ENCODE measurements around the gene CADPS2. TPM values are rescaled to one million over a fixed set of nuclear protein-coding genes. Genes with fewer than 3 reads are reported as not detected.

CADPS2 gene
- total and polyA plus RNA-seq, 8 donors, result 34.2 to 83.4 (median 64.6) TPM

GRCh38 chr7:122766593-122766992, 119.7 kb downstream of the CADPS2 start:
- Histone ChIP-seq H3K27ac (no peak overlapping the region), H3K4me3 (no peak overlapping the region), H3K27me3 (no peaks in the 10 kb centered on the region), H3K36me3 (no peaks in the 10 kb centered on the region), H3K4me1 (no peaks in the 10 kb centered on the region), H3K9me3 (no peaks in the 10 kb centered on the region)
- intact Hi-C loops (cut with DNase I), result no loop called here
- ATAC-seq, result no peak
- TF ChIP-seq CTCF (IDR thresholded peaks at IDR 0.05), result no peak
- no peak for DNase-seq

GRCh38 chr7:122764902-122765301, 121.4 kb downstream of the CADPS2 start:
- no peak for ATAC-seq
- DNase-seq, result no peak
- intact Hi-C loops (cut with DNase I), result no loop called here
- no peak overlapping the region for H3K4me3 ChIP-seq
- H3K9me3 ChIP-seq, result no peaks in the 10 kb centered on the region
- no peaks in the 10 kb centered on the region for H3K27me3 ChIP-seq
- H3K4me1 ChIP-seq, result no peaks in the 10 kb centered on the region
- H3K36me3 ChIP-seq, result no peaks in the 10 kb centered on the region
- no peak for TF ChIP-seq CTCF (IDR thresholded peaks at IDR 0.05)
- H3K27ac ChIP-seq, result peak overlapping the region in 1 of 2 donors; percentile 14

- DNase-seq (no peak), ATAC-seq (no peak)
- intact Hi-C loops (cut with DNase I), result no loop called here
- Histone ChIP-seq H3K27me3 (no peaks in the 10 kb centered on the region), H3K4me1 (no peaks in the 10 kb centered on the region), H3K4me3 (no peak overlapping the region), H3K36me3 (no peaks in the 10 kb centered on the region), H3K27ac (peak overlapping the region in 1 of 2 donors; percentile 14), H3K9me3 (no peaks in the 10 kb centered on the region)
- TF ChIP-seq CTCF (IDR thresholded peaks at IDR 0.05), result no peak
Observed at GRCh38 chr7:122764020-122764419, 122.2 kb downstream of the CADPS2 start.

- Histone ChIP-seq H3K36me3 (no peaks in the 10 kb centered on the region), H3K4me3 (no peak overlapping the region), H3K27me3 (no peaks in the 10 kb centered on the region), H3K27ac (no peak overlapping the region), H3K9me3 (no peaks in the 10 kb centered on the region), H3K4me1 (no peaks in the 10 kb centered on the region)
- intact Hi-C loops (cut with DNase I), result no loop called here
- no peak for ATAC-seq
- DNase-seq, result peak in 1 of 4 donors; percentile 5
- TF ChIP-seq CTCF (IDR thresholded peaks at IDR 0.05), result no peak
Observed at GRCh38 chr7:122762071-122762470, 124.2 kb downstream of the CADPS2 start.

GRCh38 chr7:122758501-122758900, 127.8 kb downstream of the CADPS2 start:
- H3K27ac ChIP-seq, result no peak overlapping the region
- no peak for DNase-seq
- TF ChIP-seq CTCF (IDR thresholded peaks at IDR 0.05), result no peak
- H3K9me3 ChIP-seq, result no peaks in the 10 kb centered on the region
- no peaks in the 10 kb centered on the region for H3K27me3 ChIP-seq
- intact Hi-C loops (cut with DNase I), result no loop called here
- no peaks in the 10 kb centered on the region for H3K4me1 ChIP-seq
- no peak overlapping the region for H3K4me3 ChIP-seq
- H3K36me3 ChIP-seq, result no peaks in the 10 kb centered on the region
- ATAC-seq, result no peak
